B cell (primary cell): Measurements from ENCODE around the gene CASKIN2. TPM values are rescaled to one million over a fixed set of nuclear protein-coding genes. Genes with fewer than 3 reads are reported as not detected.

Source experiments
- ATAC-seq: fragments of 200-7000 bp; cut with Tn5 transposase; one replicate; pipeline ENCODE4 v1.10.0; 2021; ENCODE audit warnings: low read depth, mild to moderate bottlenecking, moderate number of reproducible peaks, moderate library complexity
- CTCF ChIA-PET: fragments of 350-600 bp; sonication (Branson Sonifier 250); formaldehyde crosslinking; loops from one replicate; lab custom pipeline; 2021; ENCODE audit warnings: antibody characterized with exemption, inconsistent platforms; lab: Charles Lee
- POLR2A ChIA-PET: fragments of 350-600 bp; sonication (Branson Sonifier 250); formaldehyde crosslinking; loops from one replicate; lab custom pipeline; 2021; ENCODE audit warnings: antibody characterized with exemption; lab: Charles Lee
- DNase-seq: peaks from one replicate; pipeline ENCODE4 v3.0.0; 2013
- H2AFZ ChIP-seq: 2 replicates; pipeline ENCODE4 v1.6.1; 2012; ENCODE audit warnings: mild to moderate bottlenecking, low read depth, low read length; ENCODE audit not compliant: insufficient read depth, poor library complexity, severe bottlenecking
- H3K27ac ChIP-seq, 2 donors: 1 replicate in 1 of 2; 2 replicates in 1 of 2; pipeline ENCODE4 v1.5.1; 2012 to 2013; ENCODE audit warnings: low read length in 2 of 2, mild to moderate bottlenecking in 2 of 2, moderate library complexity in 1 of 2
- H3K27me3 ChIP-seq, 4 experiments: fragments of 200-600 bp in 1 of 4; sonication (generic) in 1 of 4; replicated peaks in 1 of 4; 1 replicate in 2 of 4; 2 replicates in 2 of 4; pipeline versions ENCODE4 v1.6.1 to v1.7.0; 2013 to 2016; ENCODE audit warnings: low read length in 3 of 4, mild to moderate bottlenecking in 2 of 4, mixed read lengths in 1 of 4, moderate library complexity in 1 of 4; ENCODE audit not compliant: insufficient read depth in 4 of 4, control insufficient read depth in 3 of 4; ENCODE audit errors: control extremely low read depth in 1 of 4
- H3K36me3 ChIP-seq, 2 experiments: replicated peaks in 1 of 2; 1 replicate in 1 of 2; 2 replicates in 1 of 2; pipeline versions ENCODE4 v1.6.1 to v1.7.1; 2013; ENCODE audit warnings: low read length in 1 of 2; ENCODE audit not compliant: insufficient read depth in 2 of 2, control insufficient read depth in 1 of 2; ENCODE audit errors: control extremely low read depth in 1 of 2, extremely low read depth in 1 of 2
- H3K4me1 ChIP-seq, 2 donors: fragments of 200-600 bp in 1 of 2; sonication (generic) in 1 of 2; 1 replicate in 1 of 2; 2 replicates in 1 of 2; pipeline versions ENCODE4 v1.5.1 to v1.6.1; 2013 to 2017; ENCODE audit warnings: low read length in 2 of 2; ENCODE audit not compliant: control insufficient read depth in 2 of 2, insufficient read depth in 2 of 2
- H3K4me2 ChIP-seq: replicated peaks from 2 replicates; pipeline ENCODE3; 2012; ENCODE audit warnings: mild to moderate bottlenecking, low read depth, low read length; ENCODE audit not compliant: poor library complexity, severe bottlenecking
- H3K4me3 ChIP-seq, 5 experiments: fragments of 200-600 bp in 1 of 5; sonication (generic) in 1 of 5; 1 replicate in 3 of 5; 2 replicates in 2 of 5; pipeline versions ENCODE4 v1.5.1 to v1.7.0; 2011 to 2016; ENCODE audit warnings: low read length in 4 of 5, mild to moderate bottlenecking in 4 of 5, low read depth in 2 of 5, control low read depth in 1 of 5, moderate library complexity in 1 of 5; ENCODE audit not compliant: insufficient read depth in 1 of 5; ENCODE audit errors: control extremely low read depth in 1 of 5, extremely low read depth in 1 of 5
- H3K79me2 ChIP-seq: fragments of 200-600 bp; sonication (generic); one replicate; pipeline ENCODE4 v1.6.0; 2016; ENCODE audit warnings: low read length; ENCODE audit not compliant: control insufficient read depth, insufficient read depth
- H3K9ac ChIP-seq: fragments of 200-600 bp; sonication (generic); 2 replicates; pipeline ENCODE4 v1.6.1; 2017; ENCODE audit warnings: mild to moderate bottlenecking, low read length, moderate library complexity
- H3K9me3 ChIP-seq, 3 donors: one replicate each; pipeline versions ENCODE4 v1.6.1 to v1.7.1; 2013; ENCODE audit warnings: low read length in 2 of 3; ENCODE audit not compliant: control insufficient read depth in 2 of 3, insufficient read depth in 1 of 3; ENCODE audit errors: control extremely low read depth in 1 of 3
- H4K20me1 ChIP-seq: 2 replicates; pipeline ENCODE4 v1.6.0; 2012; ENCODE audit warnings: mild to moderate bottlenecking, low read length; ENCODE audit not compliant: insufficient read depth, control insufficient read depth, poor library complexity, severe bottlenecking
- H3K27ac Mint-ChIP-seq: one replicate; pipeline ENCODE4 v1.8.0; 2021; ENCODE audit warnings: mixed read lengths
- H3K27me3 Mint-ChIP-seq: one replicate; pipeline ENCODE4 v1.8.0; 2021; ENCODE audit warnings: mixed read lengths
- H3K4me1 Mint-ChIP-seq: one replicate; pipeline ENCODE4 v1.8.0; 2021; ENCODE audit warnings: mixed read lengths
- H3K4me3 Mint-ChIP-seq: one replicate; pipeline ENCODE4 v1.8.0; 2021; ENCODE audit warnings: mixed read lengths
- H3K9me3 Mint-ChIP-seq: one replicate; pipeline ENCODE4 v1.8.0; 2022; ENCODE audit warnings: mixed read lengths; ENCODE audit not compliant: insufficient read depth
- EZH2 ChIP-seq: IDR thresholded peaks from 2 replicates; pipeline ENCODE4 v1.6.1; 2012; ENCODE audit warnings: borderline replicate concordance, low read depth, mild to moderate bottlenecking, moderate library complexity, low read length; ENCODE audit not compliant: insufficient read depth, poor library complexity, severe bottlenecking
- whole genome bisulfite sequencing: methylation state at CpG from one replicate; pipeline ENCODE4 v1.1.5; 2013; ENCODE audit warnings: missing lambda C conversion rate; ENCODE audit not compliant: insufficient coverage; 5-methylcytosine and 5-hydroxymethylcytosine counted together
- intact Hi-C: fragments of 100-400 bp; cut with micrococcal nuclease; formaldehyde crosslinking; loops from one replicate; pipeline ENCODE4 v1.10.0; 2022
- polyA plus RNA-seq: library from polyadenylated mRNA; depleted of rRNA; stranded (reverse); fragments of >200 nt; gene quantifications from 2 replicates; pipeline ENCODE4 v1.2.3, GENCODE V29; 2012
- total RNA-seq, 2 donors: library from RNA; stranded (reverse); fragments of 120-200 nt in 1 of 2; gene quantifications; 1 replicate in 1 of 2; 2 replicates in 1 of 2; pipeline versions ENCODE4 v1.2.3 to v1.2.4, GENCODE V29; 2013 to 2022
- TF ChIP-seq, protein P1 (sequence below): fragments of 200-600 bp; IDR thresholded peaks from one replicate; pipeline ENCODE4 v1.8.0; 2022; ENCODE audit warnings: antibody characterized with exemption, mild to moderate bottlenecking

The CASKIN2 gene
- total and polyA plus RNA-seq, 2 donors (not counting 1 experiment from before 2014, with no cell fraction given), result 0.37 to 1.00 TPM

DNA sequence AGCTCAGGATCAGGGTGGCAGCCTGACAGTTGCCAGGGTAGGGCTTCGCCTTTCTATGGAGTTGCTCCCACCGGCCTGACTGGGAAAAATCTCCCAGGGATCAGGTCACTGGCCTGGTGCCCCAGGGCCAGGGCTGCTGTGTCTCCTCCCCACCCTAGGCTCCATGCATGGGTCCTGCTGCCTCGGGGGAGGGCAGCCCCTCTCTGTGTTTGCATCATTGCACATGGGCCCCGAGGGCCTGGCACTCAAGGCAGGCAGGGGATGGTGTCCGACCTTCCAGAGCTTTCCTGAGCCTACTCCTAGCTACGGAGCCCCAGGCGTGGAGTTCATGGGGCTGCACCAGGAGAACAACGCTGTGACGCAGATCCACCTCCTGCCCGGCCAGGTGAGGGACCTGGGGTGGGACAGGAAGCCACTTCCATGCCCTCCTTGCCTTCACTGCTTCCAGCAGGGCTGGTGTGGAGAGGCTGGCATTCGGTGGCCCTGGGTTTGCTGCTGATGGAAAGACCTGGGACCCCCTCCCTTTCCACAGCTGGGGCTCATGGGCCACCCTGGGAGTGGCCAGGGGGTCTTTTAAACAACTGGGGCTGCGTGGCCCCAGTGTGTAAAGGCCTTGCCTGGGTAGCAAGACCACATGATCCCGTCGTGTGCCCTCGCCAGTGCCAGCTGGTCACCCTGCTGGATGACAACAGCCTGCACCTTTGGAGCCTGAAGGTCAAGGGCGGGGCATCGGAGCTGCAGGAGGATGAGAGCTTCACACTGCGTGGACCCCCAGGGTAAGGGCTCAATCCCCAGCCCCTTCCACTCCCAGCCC is 42.7 kb upstream of the CASKIN2 start:
- Histone ChIP-seq H3K4me1 (no peaks in the 10 kb centered on the region), H3K36me3 (peaks cover 0 to 3% of the 10 kb centered on the region in 2 experiments), H3K4me3 (no peak overlapping the region), H2AFZ (no peak overlapping the region), H4K20me1 (no peaks in the 10 kb centered on the region), H3K9me3 (no peaks in the 10 kb centered on the region), H3K27me3 (no peaks in the 10 kb centered on the region), H3K79me2 (no peaks in the 10 kb centered on the region), H3K27ac (no peak overlapping the region), H3K9ac (no peak overlapping the region), H3K4me2 (no peak overlapping the region)
- DNase-seq (no peak), ATAC-seq (no peak)
- WGBS, result 91% methylated on average over 18 of the region's 18 CpGs
- intact Hi-C loops, result no loop called here
- Mint-ChIP-seq H3K4me3 (no peak overlapping the region), H3K27ac (no peak overlapping the region), H3K9me3 (no peaks in the 10 kb centered on the region), H3K4me1 (no peaks in the 10 kb centered on the region), H3K27me3 (no peaks in the 10 kb centered on the region)
- CTCF ChIA-PET, result no interaction called here
- TF ChIP-seq, protein P1, sequence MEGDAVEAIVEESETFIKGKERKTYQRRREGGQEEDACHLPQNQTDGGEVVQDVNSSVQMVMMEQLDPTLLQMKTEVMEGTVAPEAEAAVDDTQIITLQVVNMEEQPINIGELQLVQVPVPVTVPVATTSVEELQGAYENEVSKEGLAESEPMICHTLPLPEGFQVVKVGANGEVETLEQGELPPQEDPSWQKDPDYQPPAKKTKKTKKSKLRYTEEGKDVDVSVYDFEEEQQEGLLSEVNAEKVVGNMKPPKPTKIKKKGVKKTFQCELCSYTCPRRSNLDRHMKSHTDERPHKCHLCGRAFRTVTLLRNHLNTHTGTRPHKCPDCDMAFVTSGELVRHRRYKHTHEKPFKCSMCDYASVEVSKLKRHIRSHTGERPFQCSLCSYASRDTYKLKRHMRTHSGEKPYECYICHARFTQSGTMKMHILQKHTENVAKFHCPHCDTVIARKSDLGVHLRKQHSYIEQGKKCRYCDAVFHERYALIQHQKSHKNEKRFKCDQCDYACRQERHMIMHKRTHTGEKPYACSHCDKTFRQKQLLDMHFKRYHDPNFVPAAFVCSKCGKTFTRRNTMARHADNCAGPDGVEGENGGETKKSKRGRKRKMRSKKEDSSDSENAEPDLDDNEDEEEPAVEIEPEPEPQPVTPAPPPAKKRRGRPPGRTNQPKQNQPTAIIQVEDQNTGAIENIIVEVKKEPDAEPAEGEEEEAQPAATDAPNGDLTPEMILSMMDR, result no peak
- TF ChIP-seq EZH2, result no peak
- POLR2A ChIA-PET, result no interaction called here
